HCT116 (cell line): ENCODE data around the gene CDC42EP3. TPM values are rescaled to one million over a fixed set of nuclear protein-coding genes. Genes with fewer than 3 reads are reported as not detected.

ENCODE experiments used
- ATAC-seq: fragments of 200-7000 bp; cut with Tn5 transposase; 2 replicates; pipeline ENCODE4 v1.9.1; 2020; ENCODE audit warnings: mild to moderate bottlenecking, moderate library complexity
- BruUV-seq: library from RNA; stranded (reverse); fragments of 400-500 nt; replicated peaks from 2 replicates; lab custom pipeline; 2021; lab: Mats Ljungman, UMichigan
- CTCF ChIA-PET: fragments of 300-600 bp; sonication (Branson Sonifier 250); formaldehyde crosslinking; loops from one replicate; lab custom pipeline; 2021; ENCODE audit warnings: antibody characterized with exemption; lab: Charles Lee
- POLR2A ChIA-PET: fragments of 300-600, 350-600 bp; sonication (Branson Sonifier 250); formaldehyde crosslinking; loops from one replicate; lab custom pipeline; 2021; ENCODE audit warnings: antibody characterized with exemption; lab: Charles Lee
- RAD21 ChIA-PET, 2 experiments: fragments of 300-600 bp; sonication (Branson Sonifier 250); formaldehyde crosslinking; loops; one replicate each; lab custom pipeline; 2023; ENCODE audit warnings: low total read pairs in 2 of 2; ENCODE audit not compliant: uncharacterized antibody in 2 of 2, unreplicated experiment in 2 of 2, low non-redundant PET in 1 of 2; lab: Charles Lee
- DNase-seq: peaks from one replicate; pipeline ENCODE4 v3.0.0-alpha.2; 2010; ENCODE audit warnings: low read depth, low spot score
- H2AFZ ChIP-seq: fragments of 200-600 bp; shearing (Covaris generic), sonication (generic); 2 replicates; pipeline ENCODE4 v1.6.1; 2017; ENCODE audit warnings: low read depth, mixed run types, mixed read lengths, antibody characterized with exemption, low read length; ENCODE audit not compliant: poor library complexity, severe bottlenecking
- H3K27ac ChIP-seq: 2 replicates; pipeline ENCODE4 v1.5.1; 2012; ENCODE audit warnings: low read depth, low read length
- H3K27me3 ChIP-seq: fragments of 200-600 bp; sonication (generic); 2 replicates; pipeline ENCODE4 v1.6.1; 2016; ENCODE audit warnings: mixed run types, low read length, mixed read lengths; ENCODE audit not compliant: insufficient read depth
- H3K36me3 ChIP-seq, 2 experiments: fragments of 200-500 bp in 1 of 2; fragments of 200-600 bp in 1 of 2; sonication (Bioruptor generic) in 1 of 2; sonication (generic) in 1 of 2; 2 replicates each; pipeline versions ENCODE4 v1.5.1 to v1.6.1; 2014 to 2016; ENCODE audit warnings: low read length in 2 of 2, inconsistent platforms in 1 of 2, mixed read lengths in 1 of 2, mixed run types in 1 of 2; ENCODE audit not compliant: insufficient read depth in 2 of 2, control insufficient read depth in 1 of 2
- H3K4me1 ChIP-seq, 2 experiments: fragments of 200-600 bp in 1 of 2; sonication (generic) in 1 of 2; 2 replicates each; pipeline versions ENCODE4 v1.5.1 to v1.6.1; 2012 to 2017; ENCODE audit warnings: low read length in 2 of 2, inconsistent platforms in 1 of 2, mild to moderate bottlenecking in 1 of 2, mixed read lengths in 1 of 2, mixed run types in 1 of 2, moderate library complexity in 1 of 2; ENCODE audit not compliant: insufficient read depth in 2 of 2, control insufficient read depth in 1 of 2
- H3K4me2 ChIP-seq: fragments of 200-600 bp; sonication (generic); 2 replicates; pipeline ENCODE4 v1.6.1; 2017; ENCODE audit warnings: mixed run types, low read length, mixed read lengths
- H3K4me3 ChIP-seq, 2 experiments: fragments of 200-600 bp in 1 of 2; sonication (generic) in 1 of 2; replicated peaks in 1 of 2; 2 replicates each; pipeline ENCODE4 v1.5.1; 2011 to 2016; ENCODE audit warnings: low read length in 2 of 2, control low read depth in 1 of 2, low read depth in 1 of 2, mild to moderate bottlenecking in 1 of 2, mixed read lengths in 1 of 2, mixed run types in 1 of 2
- H3K79me2 ChIP-seq: fragments of 200-600 bp; sonication (generic); 2 replicates; pipeline ENCODE4 v1.6.1; 2017; ENCODE audit warnings: mild to moderate bottlenecking, mixed run types, low read length, moderate library complexity, mixed read lengths; ENCODE audit not compliant: insufficient read depth
- H3K9ac ChIP-seq: fragments of 200-600 bp; sonication (generic); 2 replicates; pipeline ENCODE4 v1.6.1; 2016; ENCODE audit warnings: low read length, mixed read lengths
- H3K9me2 ChIP-seq: fragments of 200-600 bp; sonication (generic), shearing (Covaris generic); 2 replicates; pipeline ENCODE4 v1.6.1; 2017; ENCODE audit warnings: mixed run types, mild to moderate bottlenecking, moderate library complexity; ENCODE audit not compliant: insufficient read depth
- H3K9me3 ChIP-seq, 2 experiments: fragments of 200-500 bp in 1 of 2; fragments of 200-600 bp in 1 of 2; sonication (Bioruptor generic) in 1 of 2; sonication (generic) in 1 of 2; 2 replicates each; pipeline ENCODE4 v1.6.1; 2014 to 2017; ENCODE audit warnings: low read length in 2 of 2, mixed read lengths in 2 of 2, inconsistent platforms in 1 of 2, low read depth in 1 of 2, mild to moderate bottlenecking in 1 of 2, mixed run types in 1 of 2, moderate library complexity in 1 of 2; ENCODE audit not compliant: control insufficient read depth in 1 of 2, insufficient read depth in 1 of 2
- H4K20me1 ChIP-seq: fragments of 200-600 bp; sonication (generic), shearing (Covaris generic); 2 replicates; pipeline ENCODE4 v1.6.1; 2017; ENCODE audit warnings: mixed run types, mild to moderate bottlenecking, moderate library complexity; ENCODE audit not compliant: insufficient read depth
- CEBPB ChIP-seq: IDR thresholded peaks from 2 replicates; pipeline ENCODE4 v1.6.1; 2012; ENCODE audit warnings: low read depth
- FOSL1 ChIP-seq: IDR thresholded peaks from 2 replicates; pipeline ENCODE4 v1.6.1; 2012; ENCODE audit warnings: low read depth
- MAX ChIP-seq: IDR thresholded peaks from 2 replicates; pipeline ENCODE4 v1.6.1; 2012
- POLR2AphosphoS5 ChIP-seq: IDR thresholded peaks from 2 replicates; pipeline ENCODE4 v1.6.1; 2011; ENCODE audit warnings: mild to moderate bottlenecking, low read depth, low read length, moderate library complexity
- RAD21 ChIP-seq: IDR thresholded peaks from 2 replicates; pipeline ENCODE4 v1.6.1; 2012; ENCODE audit warnings: low read depth, mild to moderate bottlenecking
- SIN3A ChIP-seq: IDR thresholded peaks from 2 replicates; pipeline ENCODE4 v1.6.1; 2012; ENCODE audit warnings: low read depth
- SRF ChIP-seq: IDR thresholded peaks from 2 replicates; pipeline ENCODE4 v1.6.1; 2012; ENCODE audit warnings: low read depth
- TCF7L2 ChIP-seq: IDR thresholded peaks from 2 replicates; pipeline ENCODE4 v1.7.0; 2011; ENCODE audit warnings: borderline replicate concordance, inconsistent platforms; ENCODE audit not compliant: insufficient read depth, insufficient read length; ENCODE audit errors: extremely low read depth
- ZFX ChIP-seq: fragments of 450-650 bp; IDR thresholded peaks from 2 replicates; pipeline ENCODE4 v1.6.1; 2017
- ZNF274 ChIP-seq: fragments of 200-500 bp; sonication (Bioruptor generic); IDR thresholded peaks from 2 replicates; pipeline ENCODE4 v1.6.1; 2014; ENCODE audit warnings: mild to moderate bottlenecking, low read depth, low read length, inconsistent platforms
- intact Hi-C: fragments of 100-400 bp; cut with micrococcal nuclease; formaldehyde crosslinking; loops from 2 replicates; pipeline ENCODE4 v1.10.0; 2022
- total RNA-seq: library from RNA; stranded (reverse); gene quantifications from one replicate; pipeline ENCODE4 v1.2.1, GENCODE V29; 2021; ENCODE audit not compliant: unreplicated experiment
- TF ChIP-seq, protein P1 (sequence below): IDR thresholded peaks from 2 replicates; pipeline ENCODE4 v1.6.1; 2012
- TF ChIP-seq, protein P2 (sequence below): IDR thresholded peaks from 2 replicates; pipeline ENCODE4 v1.6.1; 2012; ENCODE audit warnings: low read depth

CDC42EP3 gene
- total RNA-seq, 1 experiment from 2014 or later: 38.2 TPM

- ChIA-PET CTCF (no interaction called here), RAD21 (no interaction called here)
- ATAC-seq (no peak), DNase-seq (no peak)
- H3K27ac ChIP-seq: no peak overlapping the region
- no peak overlapping the region for H2AFZ ChIP-seq
- no peak overlapping the region for H3K4me3 ChIP-seq
- no peak overlapping the region for H3K4me2 ChIP-seq
- H3K36me3 ChIP-seq: no peaks in the 10 kb centered on the region
- H3K4me1 ChIP-seq: no peaks in the 10 kb centered on the region
- no peaks in the 10 kb centered on the region for H4K20me1 ChIP-seq
- no peak for TF ChIP-seq CEBPB
- no peak for TF ChIP-seq RAD21
- TF ChIP-seq, protein P1, sequence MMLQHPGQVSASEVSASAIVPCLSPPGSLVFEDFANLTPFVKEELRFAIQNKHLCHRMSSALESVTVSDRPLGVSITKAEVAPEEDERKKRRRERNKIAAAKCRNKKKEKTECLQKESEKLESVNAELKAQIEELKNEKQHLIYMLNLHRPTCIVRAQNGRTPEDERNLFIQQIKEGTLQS: no peak
- TF ChIP-seq MAX: no peak
- no peak for TF ChIP-seq ZFX
- TF ChIP-seq, protein P2, sequence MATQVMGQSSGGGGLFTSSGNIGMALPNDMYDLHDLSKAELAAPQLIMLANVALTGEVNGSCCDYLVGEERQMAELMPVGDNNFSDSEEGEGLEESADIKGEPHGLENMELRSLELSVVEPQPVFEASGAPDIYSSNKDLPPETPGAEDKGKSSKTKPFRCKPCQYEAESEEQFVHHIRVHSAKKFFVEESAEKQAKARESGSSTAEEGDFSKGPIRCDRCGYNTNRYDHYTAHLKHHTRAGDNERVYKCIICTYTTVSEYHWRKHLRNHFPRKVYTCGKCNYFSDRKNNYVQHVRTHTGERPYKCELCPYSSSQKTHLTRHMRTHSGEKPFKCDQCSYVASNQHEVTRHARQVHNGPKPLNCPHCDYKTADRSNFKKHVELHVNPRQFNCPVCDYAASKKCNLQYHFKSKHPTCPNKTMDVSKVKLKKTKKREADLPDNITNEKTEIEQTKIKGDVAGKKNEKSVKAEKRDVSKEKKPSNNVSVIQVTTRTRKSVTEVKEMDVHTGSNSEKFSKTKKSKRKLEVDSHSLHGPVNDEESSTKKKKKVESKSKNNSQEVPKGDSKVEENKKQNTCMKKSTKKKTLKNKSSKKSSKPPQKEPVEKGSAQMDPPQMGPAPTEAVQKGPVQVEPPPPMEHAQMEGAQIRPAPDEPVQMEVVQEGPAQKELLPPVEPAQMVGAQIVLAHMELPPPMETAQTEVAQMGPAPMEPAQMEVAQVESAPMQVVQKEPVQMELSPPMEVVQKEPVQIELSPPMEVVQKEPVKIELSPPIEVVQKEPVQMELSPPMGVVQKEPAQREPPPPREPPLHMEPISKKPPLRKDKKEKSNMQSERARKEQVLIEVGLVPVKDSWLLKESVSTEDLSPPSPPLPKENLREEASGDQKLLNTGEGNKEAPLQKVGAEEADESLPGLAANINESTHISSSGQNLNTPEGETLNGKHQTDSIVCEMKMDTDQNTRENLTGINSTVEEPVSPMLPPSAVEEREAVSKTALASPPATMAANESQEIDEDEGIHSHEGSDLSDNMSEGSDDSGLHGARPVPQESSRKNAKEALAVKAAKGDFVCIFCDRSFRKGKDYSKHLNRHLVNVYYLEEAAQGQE: no peak
- no peak for TF ChIP-seq POLR2AphosphoS5
- TF ChIP-seq TCF7L2: no peak
- TF ChIP-seq SRF: no peak
- no peak for TF ChIP-seq ZNF274
- no peak for TF ChIP-seq FOSL1
- no peak for TF ChIP-seq SIN3A
- TF ChIP-seq, all 23 proteins: peak for 0
- H3K9me2 ChIP-seq: no peaks in the 10 kb centered on the region
- H3K27me3 ChIP-seq: no peaks in the 10 kb centered on the region
- POLR2A ChIA-PET: no interaction called here
- H3K9me3 ChIP-seq: no peaks in the 10 kb centered on the region
- H3K9ac ChIP-seq: no peak overlapping the region
- no TSS peak for BruUV-seq
- intact Hi-C loops: no loop called here
- no peaks in the 10 kb centered on the region for H3K79me2 ChIP-seq
These were observed 36.4 kb downstream of the CDC42EP3 start for GRCh38 chr2:37634914-37635503.
